ENCODE measurements around the gene ANKRD63. TPM values are rescaled to one million over a fixed set of nuclear protein-coding genes. Genes with fewer than 3 reads are reported as not detected.

The ANKRD63 gene
- total RNA-seq, 4 donors from 2014 or later, result not detected

GRCh38 chr15:40328751-40329150 is 45.9 kb upstream of the ANKRD63 start:
- intact Hi-C loops (cut with DNase I; ENCODE audit: low total_unique reads), result no loop called here
- no peak for DNase-seq (ENCODE audit: low spot score in 2 of 2)
- no peak for TF ChIP-seq CTCF (IDR thresholded peaks at IDR 0.05)
- TF ChIP-seq POLR2A (IDR thresholded peaks at IDR 0.05), result no peak
- H3K4me3 ChIP-seq (ENCODE audit: low read depth, poor library complexity, severe bottlenecking), result no peak overlapping the region
- 79 to 89% methylated on average over 5 of the region's 5 CpGs for WGBS, 2 donors

GRCh38 chr15:40328176-40328575 is 45.3 kb upstream of the ANKRD63 start:
- intact Hi-C loops (cut with DNase I; ENCODE audit: low total_unique reads), result no loop called here
- H3K4me3 ChIP-seq (ENCODE audit: low read depth, poor library complexity, severe bottlenecking), result no peak overlapping the region
- DNase-seq (ENCODE audit: low spot score in 2 of 2), result no peak
- TF ChIP-seq POLR2A (IDR thresholded peaks at IDR 0.05), result no peak
- TF ChIP-seq CTCF (IDR thresholded peaks at IDR 0.05), result no peak
- 61 to 69% methylated on average over 3 of the region's 3 CpGs for WGBS, 2 donors

GRCh38 chr15:40327457-40327856 is 44.6 kb upstream of the ANKRD63 start:
- no peak overlapping the region for H3K4me3 ChIP-seq (ENCODE audit: low read depth, poor library complexity, severe bottlenecking)
- intact Hi-C loops (cut with DNase I; ENCODE audit: low total_unique reads), result no loop called here
- TF ChIP-seq POLR2A (IDR thresholded peaks at IDR 0.05) (no peak), CTCF (IDR thresholded peaks at IDR 0.05) (no peak)
- WGBS, 2 donors, result 81 to 87% methylated on average over 6 of the region's 6 CpGs
- DNase-seq (ENCODE audit: low spot score in 2 of 2), result no peak

- H3K4me3 ChIP-seq (ENCODE audit: low read depth, poor library complexity, severe bottlenecking), result no peak overlapping the region
- WGBS, 2 donors, result 89 to 97% methylated on average over 2 of the region's 2 CpGs
- intact Hi-C loops (cut with DNase I; ENCODE audit: low total_unique reads), result no loop called here
- TF ChIP-seq POLR2A (IDR thresholded peaks at IDR 0.05) (no peak), CTCF (IDR thresholded peaks at IDR 0.05) (no peak)
- no peak for DNase-seq (ENCODE audit: low spot score in 2 of 2)
Observed at GRCh38 chr15:40325700-40326099, 42.8 kb upstream of the ANKRD63 start.

- intact Hi-C loops (cut with DNase I; ENCODE audit: low total_unique reads), result no loop called here
- H3K4me3 ChIP-seq (ENCODE audit: low read depth, poor library complexity, severe bottlenecking), result no peak overlapping the region
- TF ChIP-seq CTCF (IDR thresholded peaks at IDR 0.05) (no peak), POLR2A (IDR thresholded peaks at IDR 0.05) (no peak)
- no peak for DNase-seq (ENCODE audit: low spot score in 2 of 2)
- WGBS, 2 donors, result 69 to 76% methylated on average over 2 of the region's 2 CpGs
Observed at GRCh38 chr15:40325188-40325587, 42.3 kb upstream of the ANKRD63 start.

All from lower leg skin (tissue), 4 donors.